T-helper 1 cell treated with Interleukin-12 subunit alpha and Interleukin-12 subunit beta and Interleukin-4 antibody, amounts not matched to agents 30 ng/mL and 1 ng/mL, for 36 hours (primary cell): ENCODE data around the gene PCDHGA2. TPM values are rescaled to one million over a fixed set of nuclear protein-coding genes. Genes with fewer than 3 reads are reported as not detected.
"Not testable (repeated sequence)": the region's sequence is repeated elsewhere in the genome, so short reads cannot be mapped to it uniquely, and the experiment has no call there.

Experiments
- intact Hi-C: fragments of 100-400 bp; cut with micrococcal nuclease; formaldehyde crosslinking; loops from one replicate; pipeline ENCODE4 v1.15.1; 2024
- total RNA-seq: library from RNA; stranded (reverse); gene quantifications from 2 replicates; pipeline ENCODE4 v1.2.3, GENCODE V29; 2022

The PCDHGA2 gene
- total RNA-seq, 1 donor from 2014 or later = 0.05 TPM

DNA sequence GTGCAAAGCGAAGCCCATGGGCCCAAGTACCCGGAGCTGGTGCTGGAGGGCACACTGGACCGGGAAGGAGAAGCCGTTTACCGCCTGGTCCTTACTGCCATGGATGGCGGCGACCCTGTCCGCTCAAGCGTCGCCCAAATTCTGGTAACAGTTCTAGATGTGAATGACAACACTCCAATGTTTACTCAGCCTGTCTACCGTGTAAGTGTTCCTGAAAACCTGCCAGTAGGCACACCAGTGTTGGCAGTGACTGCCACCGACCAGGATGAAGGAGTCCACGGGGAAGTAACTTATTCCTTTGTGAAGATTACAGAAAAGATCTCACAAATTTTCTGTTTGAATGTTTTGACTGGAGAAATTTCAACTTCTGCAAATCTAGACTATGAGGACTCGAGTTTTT, 36.1 kb downstream of the PCDHGA2 start:
- intact Hi-C loops = loop anchor here (5.0 kb wide), 1 partner anchor 47 kb away; no protein-coding TSS in a partner anchor

DNA sequence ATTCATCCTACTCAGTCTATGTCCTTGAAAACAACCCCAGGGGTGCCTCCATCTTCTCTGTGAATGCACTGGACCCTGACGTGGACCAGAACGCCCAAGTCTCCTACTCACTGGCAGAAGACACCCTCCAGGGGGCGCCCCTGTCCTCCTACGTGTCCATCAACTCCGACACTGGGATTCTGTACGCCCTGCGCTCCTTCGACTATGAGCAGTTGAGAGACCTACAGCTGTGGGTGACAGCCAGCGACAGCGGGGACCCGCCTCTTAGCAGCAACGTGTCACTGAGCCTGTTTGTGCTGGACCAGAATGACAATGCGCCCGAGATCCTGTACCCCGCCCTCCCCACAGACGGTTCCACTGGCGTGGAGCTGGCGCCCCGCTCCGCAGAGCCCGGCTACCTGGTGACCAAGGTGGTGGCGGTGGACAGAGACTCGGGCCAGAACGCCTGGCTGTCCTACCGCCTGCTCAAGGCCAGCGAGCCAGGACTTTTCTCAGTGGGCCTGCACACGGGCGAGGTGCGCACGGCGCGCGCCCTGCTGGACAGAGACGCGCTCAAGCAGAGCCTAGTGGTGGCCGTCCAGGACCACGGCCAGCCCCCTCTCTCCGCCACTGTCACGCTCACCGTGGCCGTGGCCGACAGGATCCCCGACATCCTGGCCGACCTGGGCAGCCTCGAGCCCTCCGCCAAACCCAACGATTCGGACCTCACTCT, 37.0 kb downstream of the PCDHGA2 start:
- intact Hi-C loops = not testable (repeated sequence)

DNA sequence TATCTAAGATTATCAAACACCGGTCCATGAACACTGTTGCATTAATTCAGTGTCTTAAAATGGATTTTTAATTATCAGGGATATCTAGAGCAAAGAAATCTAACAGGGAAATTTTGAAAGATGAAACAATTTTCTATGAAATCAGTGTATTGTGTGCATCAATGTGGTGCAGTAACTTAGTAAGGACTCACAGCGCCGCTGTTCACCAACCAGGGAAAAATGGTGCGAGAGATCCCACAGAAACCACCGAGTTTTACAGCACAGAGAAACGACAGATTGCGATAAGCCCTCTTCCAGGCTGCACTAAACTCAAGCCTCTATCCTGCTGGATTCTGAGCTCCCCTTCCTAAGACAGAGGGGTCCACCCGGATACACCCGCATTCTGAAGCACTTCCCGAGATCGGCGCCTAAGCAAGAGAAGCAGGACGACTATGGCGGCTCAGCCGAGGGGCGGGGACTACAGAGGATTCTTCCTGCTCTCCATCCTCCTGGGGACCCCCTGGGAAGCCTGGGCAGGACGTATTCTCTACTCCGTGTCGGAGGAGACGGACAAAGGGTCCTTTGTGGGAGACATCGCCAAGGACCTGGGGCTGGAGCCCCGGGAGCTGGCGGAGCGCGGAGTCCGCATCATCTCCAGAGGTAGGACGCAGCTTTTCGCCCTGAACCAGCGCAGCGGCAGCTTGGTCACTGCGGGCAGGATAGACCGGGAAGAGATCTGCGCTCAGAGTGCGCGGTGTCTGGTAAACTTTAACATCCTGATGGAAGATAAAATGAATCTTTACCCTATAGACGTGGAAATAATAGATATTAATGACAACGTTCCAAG, 44.1 kb downstream of the PCDHGA2 start, which contains the start of gene PCDHGA7:
Gene PCDHGA7 (plus strand): TSS at position 274 of the 826 bp plus-strand sequence. CDS start 158 bp downstream, at position 432.
- intact Hi-C loops = no loop called here

GRCh38 chr5:141383345-141383744, 44.8 kb downstream of the PCDHGA2 start:
- intact Hi-C loops = no loop called here

- intact Hi-C loops = no loop called here
These were observed 46.1 kb downstream of the PCDHGA2 start for GRCh38 chr5:141384471-141385267.

- intact Hi-C loops = not testable (repeated sequence)
These were observed 49.2 kb downstream of the PCDHGA2 start, which contains the start of gene PCDHGB4 for GRCh38 chr5:141387557-141388311. PCDHGB4 (plus strand) TSS chr5:141387698; CDS start chr5:141387885, 187 bp downstream.

DNA sequence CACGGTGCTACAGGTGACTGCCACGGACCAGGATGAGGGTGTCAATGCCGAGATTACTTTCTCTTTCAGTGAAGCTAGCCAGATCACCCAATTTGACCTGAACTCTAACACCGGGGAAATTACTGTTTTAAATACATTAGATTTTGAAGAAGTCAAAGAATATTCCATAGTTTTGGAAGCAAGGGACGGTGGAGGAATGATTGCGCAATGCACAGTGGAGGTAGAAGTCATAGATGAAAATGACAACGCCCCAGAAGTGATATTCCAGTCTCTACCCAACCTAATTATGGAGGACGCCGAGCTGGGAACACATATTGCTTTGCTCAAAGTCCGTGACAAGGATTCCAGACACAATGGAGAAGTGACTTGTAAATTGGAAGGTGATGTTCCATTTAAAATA, 50.1 kb downstream of the PCDHGA2 start:
- intact Hi-C loops = no loop called here

DNA sequence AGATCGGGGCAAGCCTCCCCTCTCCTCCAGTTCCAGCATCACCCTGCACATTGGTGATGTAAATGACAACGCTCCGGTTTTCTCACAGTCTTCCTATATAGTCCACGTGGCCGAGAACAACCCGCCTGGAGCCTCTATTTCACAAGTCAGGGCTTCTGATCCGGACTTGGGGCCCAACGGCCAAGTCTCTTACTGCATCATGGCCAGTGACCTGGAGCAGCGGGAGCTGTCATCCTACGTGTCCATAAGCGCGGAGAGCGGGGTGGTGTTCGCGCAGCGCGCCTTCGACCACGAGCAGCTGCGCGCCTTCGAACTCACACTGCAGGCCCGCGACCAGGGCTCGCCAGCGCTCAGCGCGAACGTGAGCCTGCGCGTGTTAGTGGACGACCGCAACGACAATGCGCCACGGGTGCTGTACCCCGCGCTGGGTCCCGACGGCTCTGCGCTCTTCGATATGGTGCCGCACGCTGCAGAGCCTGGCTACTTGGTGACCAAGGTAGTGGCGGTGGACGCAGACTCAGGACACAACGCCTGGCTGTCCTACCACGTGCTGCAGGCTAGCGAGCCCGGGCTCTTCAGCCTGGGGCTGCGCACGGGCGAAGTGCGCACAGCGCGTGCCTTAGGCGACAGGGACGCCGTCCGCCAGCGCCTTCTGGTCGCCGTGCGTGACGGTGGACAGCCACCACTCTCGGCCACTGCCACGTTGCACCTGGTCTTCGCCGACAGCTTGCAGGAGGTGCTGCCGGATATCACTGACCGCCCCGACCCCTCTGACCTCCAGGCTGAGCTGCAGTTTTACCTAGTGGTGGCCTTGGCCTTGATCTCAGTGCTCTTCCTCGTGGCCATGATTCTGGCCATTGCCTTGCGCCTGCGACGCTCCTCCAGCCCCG, 50.8 kb downstream of the PCDHGA2 start:
- intact Hi-C loops = no loop called here

- intact Hi-C loops = no loop called here
These were observed 54.1 kb downstream of the PCDHGA2 start, which contains the start of gene PCDHGA8 for GRCh38 chr5:141392429-141393198. PCDHGA8 (plus strand) TSS chr5:141392633; CDS start chr5:141392814, 181 bp downstream.

Other genes with a start within 250 kb of the PCDHGA2 start
- 0.07 TPM in 1 of 2 replicates, not detected in the other for gene PCDHB2, start 244.1 kb upstream of the PCDHGA2 start, total RNA-seq
- gene PCDHB3, start 238.3 kb upstream of the PCDHGA2 start, total RNA-seq = not detected in 2 replicates
- gene PCDHB4, start 216.9 kb upstream of the PCDHGA2 start, total RNA-seq = not detected in 2 replicates
- gene PCDHB5, start 203.6 kb upstream of the PCDHGA2 start, total RNA-seq = not detected in 2 replicates
- not detected in 2 replicates for gene PCDHB6, start 188.7 kb upstream of the PCDHGA2 start, total RNA-seq
- gene PCDHB7, start 166.1 kb upstream of the PCDHGA2 start, total RNA-seq = not detected in 2 replicates
- not detected in 2 replicates for gene PCDHB8, start 161.0 kb upstream of the PCDHGA2 start, total RNA-seq
- not detected in 2 replicates for gene PCDHB16, start 156.4 kb upstream of the PCDHGA2 start, total RNA-seq
- not detected in 2 replicates for gene PCDHB9, start 151.6 kb upstream of the PCDHGA2 start, total RNA-seq
- not detected in 2 replicates for gene PCDHB10, start 146.4 kb upstream of the PCDHGA2 start, total RNA-seq
- gene PCDHB11, start 139.1 kb upstream of the PCDHGA2 start, total RNA-seq = not detected in 2 replicates
- gene PCDHB12, start 130.0 kb upstream of the PCDHGA2 start, total RNA-seq = not detected in 2 replicates
- gene PCDHB13, start 124.8 kb upstream of the PCDHGA2 start, total RNA-seq = not detected in 2 replicates
- not detected in 2 replicates for gene PCDHB14, start 115.4 kb upstream of the PCDHGA2 start, total RNA-seq
- not detected in 2 replicates for gene PCDHB15, start 93.4 kb upstream of the PCDHGA2 start, total RNA-seq
- 0.44 and 0.56 TPM in 2 replicates for gene SLC25A2, start 34.7 kb upstream of the PCDHGA2 start, total RNA-seq
- gene TAF7, start 18.0 kb upstream of the PCDHGA2 start, total RNA-seq = 61.0 and 65.9 TPM in 2 replicates
- 0.15 and 0.17 TPM in 2 replicates for gene PCDHGA1, start 8.2 kb upstream of the PCDHGA2 start, total RNA-seq
- gene PCDHGA3, start 5.1 kb downstream of the PCDHGA2 start, total RNA-seq = 0.07 and 0.34 TPM in 2 replicates
- 0.15 and 0.17 TPM in 2 replicates for gene PCDHGB1, start 11.3 kb downstream of the PCDHGA2 start, total RNA-seq
- gene PCDHGA4, start 16.3 kb downstream of the PCDHGA2 start, total RNA-seq = 0.74 and 0.98 TPM in 2 replicates
- gene PCDHGB2, start 21.2 kb downstream of the PCDHGA2 start, total RNA-seq = 1.0 and 1.3 TPM in 2 replicates
- gene PCDHGA5, start 25.4 kb downstream of the PCDHGA2 start, total RNA-seq = 0.46 and 0.49 TPM in 2 replicates
- gene PCDHGB3, start 31.5 kb downstream of the PCDHGA2 start, total RNA-seq = 0.88 and 1.3 TPM in 2 replicates
- 0.44 and 0.80 TPM in 2 replicates for gene PCDHGA6, start 35.1 kb downstream of the PCDHGA2 start, total RNA-seq
- gene PCDHGA7, start 44.0 kb downstream of the PCDHGA2 start, total RNA-seq = 0.15 and 0.24 TPM in 2 replicates
- gene PCDHGB4, start 48.9 kb downstream of the PCDHGA2 start, total RNA-seq = 0.17 TPM in 2 replicates
- gene PCDHGA8, start 53.9 kb downstream of the PCDHGA2 start, total RNA-seq = 0.07 and 0.15 TPM in 2 replicates
- gene PCDHGB5, start 59.2 kb downstream of the PCDHGA2 start, total RNA-seq = 0.46 and 0.66 TPM in 2 replicates
- gene PCDHGA9, start 64.0 kb downstream of the PCDHGA2 start, total RNA-seq = 0.17 and 0.27 TPM in 2 replicates
- 0.22 and 0.37 TPM in 2 replicates for gene PCDHGB6, start 69.3 kb downstream of the PCDHGA2 start, total RNA-seq
- 0.20 and 0.27 TPM in 2 replicates for gene PCDHGA10, start 74.2 kb downstream of the PCDHGA2 start, total RNA-seq
- 0.07 and 0.29 TPM in 2 replicates for gene PCDHGB7, start 78.9 kb downstream of the PCDHGA2 start, total RNA-seq
- gene PCDHGA11, start 82.3 kb downstream of the PCDHGA2 start, total RNA-seq = 0.24 and 0.32 TPM in 2 replicates
- 0.12 and 0.20 TPM in 2 replicates for gene PCDHGA12, start 91.7 kb downstream of the PCDHGA2 start, total RNA-seq
- gene PCDHGC3, start 137.2 kb downstream of the PCDHGA2 start, total RNA-seq = 0.07 TPM in 1 of 2 replicates, not detected in the other
- 0.37 TPM in 1 of 2 replicates, not detected in the other for gene PCDHGC4, start 146.3 kb downstream of the PCDHGA2 start, total RNA-seq
- not detected in 2 replicates for gene PCDHGC5, start 150.3 kb downstream of the PCDHGA2 start, total RNA-seq